ENCODE data around the gene TRAPPC11. TPM values are rescaled to one million over a fixed set of nuclear protein-coding genes. Genes with fewer than 3 reads are reported as not detected.
"Not testable (repeated sequence)": the region's sequence is repeated elsewhere in the genome, so short reads cannot be mapped to it uniquely, and the experiment has no call there.

The TRAPPC11 gene
- total and polyA plus RNA-seq, 4 donors: 7.6 to 27.9 (median 14.9) TPM

GRCh38 chr4:183723561-183724228 is 64.6 kb downstream of the TRAPPC11 start:
- H3K4me1 ChIP-seq (ENCODE audit: control insufficient read depth in 4 of 4, insufficient read depth in 4 of 4, low read length in 3 of 4): peaks cover 0 to 14% (median 6%) of the 10 kb centered on the region in 4 donors
- H3K36me3 ChIP-seq (ENCODE audit: control insufficient read depth in 4 of 4, insufficient read depth in 3 of 4, low read depth in 1 of 4, low read length in 3 of 4): no peaks in the 10 kb centered on the region
- WGBS: 82% methylated on average over 12 of the region's 12 CpGs
- H3K9me3 ChIP-seq (ENCODE audit: control insufficient read depth in 4 of 4, low read length in 3 of 4): no peaks in the 10 kb centered on the region
- DNase-seq (ENCODE audit: low spot score): no peak
- TF ChIP-seq RAD21 (IDR thresholded peaks at IDR 0.05) (no peak), ATF3 (IDR thresholded peaks at IDR 0.05) (no peak)
- H3K4me3 ChIP-seq (ENCODE audit: low read depth in 1 of 3, low read length in 3 of 3): no peak overlapping the region
- H3K27me3 ChIP-seq (ENCODE audit: control insufficient read depth in 4 of 4, insufficient read depth in 4 of 4, low read length in 3 of 4): no peaks in the 10 kb centered on the region
- H3K9ac ChIP-seq (ENCODE audit: low read depth in 1 of 2, low read length in 2 of 2): no peak overlapping the region
- no peak overlapping the region for H3K27ac ChIP-seq (ENCODE audit: low read depth in 1 of 2, low read length in 2 of 2)

GRCh38 chr4:183725585-183725984 is 66.5 kb downstream of the TRAPPC11 start:
- not testable (repeated sequence) for H3K27ac ChIP-seq (ENCODE audit: low read depth in 1 of 2, low read length in 2 of 2); H3K36me3 ChIP-seq (ENCODE audit: control insufficient read depth in 4 of 4, insufficient read depth in 3 of 4, low read depth in 1 of 4, low read length in 3 of 4); H3K9ac ChIP-seq (ENCODE audit: low read depth in 1 of 2, low read length in 2 of 2); H3K27me3 ChIP-seq (ENCODE audit: control insufficient read depth in 4 of 4, insufficient read depth in 4 of 4, low read length in 3 of 4); DNase-seq (ENCODE audit: low spot score); H3K9me3 ChIP-seq (ENCODE audit: control insufficient read depth in 4 of 4, low read length in 3 of 4); H3K4me3 ChIP-seq (ENCODE audit: low read depth in 1 of 3, low read length in 3 of 3)
- peaks cover 0 to 14% (median 4%) of the 10 kb centered on the region in 4 donors for H3K4me1 ChIP-seq (ENCODE audit: control insufficient read depth in 4 of 4, insufficient read depth in 4 of 4, low read length in 3 of 4)
- 80% methylated on average over 5 of the region's 5 CpGs for WGBS

- Histone ChIP-seq H3K27me3 (ENCODE audit: control insufficient read depth in 4 of 4, insufficient read depth in 4 of 4, low read length in 3 of 4) (no peaks in the 10 kb centered on the region), H3K4me3 (ENCODE audit: low read depth in 1 of 3, low read length in 3 of 3) (no peak overlapping the region), H3K9ac (ENCODE audit: low read depth in 1 of 2, low read length in 2 of 2) (no peak overlapping the region), H3K36me3 (ENCODE audit: control insufficient read depth in 4 of 4, insufficient read depth in 3 of 4, low read depth in 1 of 4, low read length in 3 of 4) (no peaks in the 10 kb centered on the region), H3K27ac (ENCODE audit: low read depth in 1 of 2, low read length in 2 of 2) (no peak overlapping the region), H3K9me3 (ENCODE audit: control insufficient read depth in 4 of 4, low read length in 3 of 4) (no peaks in the 10 kb centered on the region), H3K4me1 (ENCODE audit: control insufficient read depth in 4 of 4, insufficient read depth in 4 of 4, low read length in 3 of 4) (peaks cover 0 to 4% (median 2%) of the 10 kb centered on the region in 4 donors)
- TF ChIP-seq ATF3 (IDR thresholded peaks at IDR 0.05) (no peak), REST (IDR thresholded peaks at IDR 0.05) (no peak), ZBTB33 (IDR thresholded peaks at IDR 0.05) (no peak), NR2F2 (IDR thresholded peaks at IDR 0.05) (no peak), RAD21 (IDR thresholded peaks at IDR 0.05) (no peak), SP1 (IDR thresholded peaks at IDR 0.05) (no peak), MAX (IDR thresholded peaks at IDR 0.05) (no peak), HNF4A (conservative IDR thresholded peaks at IDR 0.05) (no peak), EGR1 (IDR thresholded peaks at IDR 0.05; ENCODE audit: low read depth in 2 of 2) (no peak), FOXA2 (IDR thresholded peaks at IDR 0.05) (no peak), YY1 (IDR thresholded peaks at IDR 0.05) (no peak)
- WGBS: 88% methylated on average over 5 of the region's 5 CpGs
- no peak for DNase-seq (ENCODE audit: low spot score)
Observed at GRCh38 chr4:183727482-183727881, 68.4 kb downstream of the TRAPPC11 start.

Measured in liver (tissue), 9 donors.